NCI-H2196 (cell line): ENCODE data around the gene MNT.

Source experiments
- DNase-seq: peaks from one replicate; lab custom pipeline; 2025; ENCODE audit not compliant: unreplicated experiment; lab: John Stamatoyannopoulos, UW

MNT gene

DNA sequence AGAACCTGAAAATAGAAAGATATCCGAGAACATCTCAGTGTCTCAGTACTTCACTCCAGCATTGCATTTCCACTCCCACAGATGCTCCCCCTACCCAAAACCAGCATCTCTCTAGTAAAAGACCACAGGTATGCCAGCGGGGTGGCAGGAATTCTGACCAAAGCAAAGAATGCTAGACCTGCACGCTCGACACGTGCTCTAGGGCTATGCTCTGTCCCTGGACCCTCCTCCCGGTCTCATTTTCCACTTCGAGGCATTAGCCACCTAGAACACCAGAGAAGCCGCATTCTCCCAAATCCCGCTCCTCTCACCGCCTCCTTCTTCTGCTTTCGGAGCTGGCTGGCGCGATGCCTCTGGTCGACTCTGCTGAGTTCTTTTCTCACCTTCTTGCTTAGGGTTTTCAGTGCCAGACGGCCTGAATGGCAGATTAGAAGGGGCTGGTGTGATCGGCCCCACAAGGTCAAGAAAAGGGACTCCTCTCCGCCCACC lies 65.1 kb downstream of the MNT start:
- no peak for DNase-seq
